ENCODE results near the gene CASK.

CASK gene

GRCh38 chrX:41837270-41837944 is 85.9 kb downstream of the CASK start:
- DNase-seq (ENCODE audit: low read depth in 2 of 2) = no peak
- no peak for TF ChIP-seq CTCF (IDR thresholded peaks at IDR 0.05; ENCODE audit: low read depth, low read length)
- no peak overlapping the region for H3K4me3 ChIP-seq (replicated peaks in 1 of 2; ENCODE audit: low read depth in 2 of 2, low read length in 2 of 2)

- no peak overlapping the region for H3K4me3 ChIP-seq (replicated peaks in 1 of 2; ENCODE audit: low read depth in 2 of 2, low read length in 2 of 2)
- no peak for TF ChIP-seq CTCF (IDR thresholded peaks at IDR 0.05; ENCODE audit: low read depth, low read length)
- peak in 1 of 2 donors; percentile 28 for DNase-seq (ENCODE audit: low read depth in 2 of 2)
These were observed 94.5 kb downstream of the CASK start for GRCh38 chrX:41828826-41829225.

GRCh38 chrX:41827886-41828285 is 95.5 kb downstream of the CASK start:
- no peak for TF ChIP-seq CTCF (IDR thresholded peaks at IDR 0.05; ENCODE audit: low read depth, low read length)
- DNase-seq (ENCODE audit: low read depth in 2 of 2) = peak in 1 of 2 donors; percentile 9
- no peak overlapping the region for H3K4me3 ChIP-seq (replicated peaks in 1 of 2; ENCODE audit: low read depth in 2 of 2, low read length in 2 of 2)

GRCh38 chrX:41825796-41826195 is 97.6 kb downstream of the CASK start:
- no peak for DNase-seq (ENCODE audit: low read depth in 2 of 2)
- TF ChIP-seq CTCF (IDR thresholded peaks at IDR 0.05; ENCODE audit: low read depth, low read length) = no peak
- H3K4me3 ChIP-seq (replicated peaks in 1 of 2; ENCODE audit: low read depth in 2 of 2, low read length in 2 of 2) = no peak overlapping the region

GRCh38 chrX:41824551-41824950 is 98.8 kb downstream of the CASK start:
- peak; percentile 34 to 53 for DNase-seq (ENCODE audit: low read depth in 2 of 2)
- H3K4me3 ChIP-seq (replicated peaks in 1 of 2; ENCODE audit: low read depth in 2 of 2, low read length in 2 of 2) = no peak overlapping the region
- no peak for TF ChIP-seq CTCF (IDR thresholded peaks at IDR 0.05; ENCODE audit: low read depth, low read length)

- DNase-seq (ENCODE audit: low read depth in 2 of 2) = peak; percentile 15 to 20
- TF ChIP-seq CTCF (IDR thresholded peaks at IDR 0.05; ENCODE audit: low read depth, low read length) = no peak
- H3K4me3 ChIP-seq (replicated peaks in 1 of 2; ENCODE audit: low read depth in 2 of 2, low read length in 2 of 2) = no peak overlapping the region
These were observed 100.0 kb downstream of the CASK start for GRCh38 chrX:41823402-41823801.

- no peak overlapping the region for H3K4me3 ChIP-seq (replicated peaks in 1 of 2; ENCODE audit: low read depth in 2 of 2, low read length in 2 of 2)
- TF ChIP-seq CTCF (IDR thresholded peaks at IDR 0.05; ENCODE audit: low read depth, low read length) = no peak
These were observed 100.5 kb downstream of the CASK start for GRCh38 chrX:41822892-41823291.

More at GRCh38 chrX:41822892-41823291, 100.5 kb downstream of the CASK start:
- DNase-seq (ENCODE audit: low read depth in 2 of 2) = no peak

Data from cardiac fibroblast (primary cell).